ENCODE data around the gene IPO4. TPM values are rescaled to one million over a fixed set of nuclear protein-coding genes. Genes with fewer than 3 reads are reported as not detected.

Gene IPO4
- total and polyA plus RNA-seq, 2 of the 4 experiments (the other 2 are of a cell fraction): 37.6 to 39.4 TPM

DNA sequence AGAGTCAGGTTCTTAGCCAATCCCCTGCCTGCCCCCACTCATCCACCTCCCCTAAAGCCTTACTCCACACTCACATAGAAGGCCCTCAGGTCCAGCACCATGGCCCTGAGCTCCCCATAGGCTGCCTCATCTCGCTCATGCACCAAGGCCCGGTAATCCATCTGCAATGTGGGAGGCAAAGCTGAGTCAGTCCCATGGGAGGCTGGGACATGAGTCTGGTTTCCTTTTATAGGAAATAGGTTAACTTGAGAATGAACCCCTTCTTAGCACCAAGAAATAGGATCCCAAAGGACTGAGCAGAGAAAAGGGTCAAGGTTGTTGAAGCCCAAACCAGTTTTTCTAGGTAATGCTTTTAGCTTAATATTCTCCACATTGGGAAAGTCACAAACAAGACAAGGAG lies 45.1 kb downstream of the IPO4 start:
- POLR2A ChIA-PET (ENCODE audit: unreplicated experiment): no interaction called here

More for the DNA sequence above, 45.1 kb downstream of the IPO4 start:
- Histone ChIP-seq H3K9me3 (ENCODE audit: control insufficient read depth, insufficient read depth, low read length) (no peaks in the 10 kb centered on the region), H3K4me1 (ENCODE audit: control insufficient read depth, insufficient read depth, low read length) (peaks cover 13% of the 10 kb centered on the region), H3K23ac (ENCODE audit: low read depth, low read length) (no peak overlapping the region), H3K18ac (ENCODE audit: low read depth, low read length) (no peak overlapping the region), H3K4me2 (ENCODE audit: low read depth, low read length) (no peak overlapping the region), H4K20me1 (ENCODE audit: insufficient read depth, low read length) (peaks cover 16% of the 10 kb centered on the region), H2AK9ac (replicated peaks; ENCODE audit: low read depth, low read length, poor library complexity) (no peak overlapping the region), H3K27ac (ENCODE audit: insufficient read depth, low read length) (no peak overlapping the region), H2BK120ac (ENCODE audit: low read depth, low read length) (no peak overlapping the region), H2AK5ac (ENCODE audit: low read depth, low read length) (no peak overlapping the region), H2BK5ac (ENCODE audit: low read depth, low read length, poor library complexity, severe bottlenecking) (no peak overlapping the region), H4K5ac (ENCODE audit: low read depth, low read length) (no peak overlapping the region), H4K91ac (ENCODE audit: insufficient read depth, low read depth, low read length) (no peak overlapping the region), H3K9me1 (ENCODE audit: insufficient read depth, low read length) (peaks cover 19% of the 10 kb centered on the region), H3K9ac (ENCODE audit: low read depth, low read length) (no peak overlapping the region), H3K36me3 (ENCODE audit: control insufficient read depth, insufficient read depth, low read length) (peaks cover 11% of the 10 kb centered on the region), H3K27me3 (ENCODE audit: control insufficient read depth, insufficient read depth, low read length) (no peaks in the 10 kb centered on the region), H4K8ac (ENCODE audit: low read depth in 2 of 2, low read length in 2 of 2) (no peak overlapping the region), H2BK20ac (ENCODE audit: low read depth, low read length) (peak overlapping the region; percentile 29; the same call in 1 of the 2 replicates), H2BK15ac (ENCODE audit: low read depth, low read length) (no peak overlapping the region), H2AFZ (replicated peaks; ENCODE audit: low read length, poor library complexity) (peak overlapping the region; percentile 24), H3K4me3 (ENCODE audit: insufficient read depth, low read depth, low read length) (no peak overlapping the region), H3K56ac (ENCODE audit: extremely low read depth, insufficient read depth, low read length) (no peak overlapping the region), H3K4ac (ENCODE audit: low read depth, low read length) (peak overlapping the region; percentile 66; the same call in 1 of the 2 replicates), H3K14ac (replicated peaks; ENCODE audit: low read depth, low read length) (no peak overlapping the region), H3K79me1 (ENCODE audit: low read depth in 1 of 2, low read length in 2 of 2) (peaks cover 33 to 68% of the 10 kb centered on the region in 2 experiments)
- intact Hi-C loops (cut with micrococcal nuclease) (no loop called here), dilution Hi-C loops (cut with HindIII; ENCODE audit: low sequenced_read_pairs, unreplicated experiment) (no loop called here), in situ Hi-C loops (cut with MboI; ENCODE audit: low sequenced_read_pairs) (loop anchor here (25.0 kb wide), 2 partner anchors 831 to 1056 kb away; partner anchors contain the start of genes ACIN1, BCL2L2, C14orf119 and PABPN1)
- ATAC-seq (ENCODE audit: low read depth) (no peak), DNase-seq (peak; percentile 51)
- no peak for TF ChIP-seq RAD21 (IDR thresholded peaks at IDR 0.05; ENCODE audit: low read length)
- no peak for TF ChIP-seq MAFK (IDR thresholded peaks at IDR 0.05; ENCODE audit: low read depth, low read length)
- no peak for TF ChIP-seq RFX5 (IDR thresholded peaks at IDR 0.05; ENCODE audit: low read depth, low read length)
- TF ChIP-seq, protein P1, sequence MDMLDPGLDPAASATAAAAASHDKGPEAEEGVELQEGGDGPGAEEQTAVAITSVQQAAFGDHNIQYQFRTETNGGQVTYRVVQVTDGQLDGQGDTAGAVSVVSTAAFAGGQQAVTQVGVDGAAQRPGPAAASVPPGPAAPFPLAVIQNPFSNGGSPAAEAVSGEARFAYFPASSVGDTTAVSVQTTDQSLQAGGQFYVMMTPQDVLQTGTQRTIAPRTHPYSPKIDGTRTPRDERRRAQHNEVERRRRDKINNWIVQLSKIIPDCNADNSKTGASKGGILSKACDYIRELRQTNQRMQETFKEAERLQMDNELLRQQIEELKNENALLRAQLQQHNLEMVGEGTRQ (IDR thresholded peaks at IDR 0.05; ENCODE audit: low read depth, low read length): no peak
- no peak for TF ChIP-seq CHD1 (IDR thresholded peaks at IDR 0.05; ENCODE audit: low read depth, low read length)
- no CpG with 5 or more reads among the region's 2 CpGs for WGBS, 2 experiments (ENCODE audit: extremely low coverage in 2 of 2, insufficient read length in 1 of 2)
- BruUV-seq (replicated peaks): no TSS peak
- CTCF ChIA-PET: no interaction called here
